Endometrial microvascular endothelial cells (primary cell): ENCODE measurements around the gene CALD1. TPM values are rescaled to one million over a fixed set of nuclear protein-coding genes. Genes with fewer than 3 reads are reported as not detected.

Experiments used
- in situ Hi-C: cut with HindIII; loops from 2 replicates; pipeline ENCODE4 v1.10.0; 2017; ENCODE audit warnings: low sequenced_read_pairs, low pct_unique_long_range_greater_than_20kb; ENCODE audit errors: inconsistent ontology term
- total RNA-seq: library from RNA; depleted of rRNA; stranded (reverse); fragments of >200 nt; gene quantifications from one replicate; pipeline ENCODE4 v1.2.3, GENCODE V29; 2015; ENCODE audit errors: inconsistent ontology term

Gene CALD1
- total RNA-seq, 1 donor from 2014 or later: 146 TPM

GRCh38 chr7:134927723-134928122 lies 148.3 kb downstream of the CALD1 start:
- in situ Hi-C loops: no loop called here

- in situ Hi-C loops: no loop called here
These were observed 149.1 kb downstream of the CALD1 start for GRCh38 chr7:134928554-134928953.

- in situ Hi-C loops: no loop called here
These were observed 152.1 kb downstream of the CALD1 start for GRCh38 chr7:134931487-134931886.

GRCh38 chr7:134932707-134933370 lies 153.4 kb downstream of the CALD1 start:
- in situ Hi-C loops: no loop called here

- in situ Hi-C loops: no loop called here
These were observed 154.1 kb downstream of the CALD1 start for GRCh38 chr7:134933460-134934068.

- in situ Hi-C loops: no loop called here
These were observed 156.3 kb downstream of the CALD1 start for GRCh38 chr7:134935701-134936100.

- in situ Hi-C loops: no loop called here
These were observed 157.6 kb downstream of the CALD1 start for GRCh38 chr7:134936893-134937510.

GRCh38 chr7:134938141-134938540 lies 158.7 kb downstream of the CALD1 start:
- in situ Hi-C loops: no loop called here

- in situ Hi-C loops: no loop called here
These were observed 159.7 kb downstream of the CALD1 start for GRCh38 chr7:134939136-134939535.

- in situ Hi-C loops: no loop called here
These were observed 161.3 kb downstream of the CALD1 start for GRCh38 chr7:134940729-134941128.

- in situ Hi-C loops: no loop called here
These were observed 161.9 kb downstream of the CALD1 start for GRCh38 chr7:134941185-134941900.

- in situ Hi-C loops: no loop called here
These were observed 162.5 kb downstream of the CALD1 start for GRCh38 chr7:134941952-134942351.

- in situ Hi-C loops: no loop called here
These were observed 163.4 kb downstream of the CALD1 start for GRCh38 chr7:134942690-134943466.

GRCh38 chr7:134943785-134944400 lies 164.5 kb downstream of the CALD1 start:
- in situ Hi-C loops: no loop called here

- in situ Hi-C loops: no loop called here
These were observed 166.3 kb downstream of the CALD1 start for GRCh38 chr7:134945691-134946090.

GRCh38 chr7:134946260-134946659 lies 166.8 kb downstream of the CALD1 start:
- in situ Hi-C loops: no loop called here

- in situ Hi-C loops: no loop called here
These were observed 167.9 kb downstream of the CALD1 start for GRCh38 chr7:134947329-134947728.

GRCh38 chr7:134947831-134948230 lies 168.4 kb downstream of the CALD1 start:
- in situ Hi-C loops: no loop called here

GRCh38 chr7:134948246-134948645 lies 168.8 kb downstream of the CALD1 start:
- in situ Hi-C loops: no loop called here
